GM19239 (cell line): ENCODE measurements around the gene CPLANE2.
A peak's percentile ranks its signal among the peaks of the same experiment; 100 is the strongest.

Experiments used
- DNase-seq: peaks from one replicate; pipeline ENCODE4 v3.0.0; 2011; ENCODE audit warnings: low spot score; ENCODE audit not compliant: insufficient read length
- FAIRE-seq: peaks from 2 replicates; lab custom pipeline; 2011; peaks lifted over from hg19 to GRCh38; lab: Jason Lieb, UNC

Gene CPLANE2

DNA sequence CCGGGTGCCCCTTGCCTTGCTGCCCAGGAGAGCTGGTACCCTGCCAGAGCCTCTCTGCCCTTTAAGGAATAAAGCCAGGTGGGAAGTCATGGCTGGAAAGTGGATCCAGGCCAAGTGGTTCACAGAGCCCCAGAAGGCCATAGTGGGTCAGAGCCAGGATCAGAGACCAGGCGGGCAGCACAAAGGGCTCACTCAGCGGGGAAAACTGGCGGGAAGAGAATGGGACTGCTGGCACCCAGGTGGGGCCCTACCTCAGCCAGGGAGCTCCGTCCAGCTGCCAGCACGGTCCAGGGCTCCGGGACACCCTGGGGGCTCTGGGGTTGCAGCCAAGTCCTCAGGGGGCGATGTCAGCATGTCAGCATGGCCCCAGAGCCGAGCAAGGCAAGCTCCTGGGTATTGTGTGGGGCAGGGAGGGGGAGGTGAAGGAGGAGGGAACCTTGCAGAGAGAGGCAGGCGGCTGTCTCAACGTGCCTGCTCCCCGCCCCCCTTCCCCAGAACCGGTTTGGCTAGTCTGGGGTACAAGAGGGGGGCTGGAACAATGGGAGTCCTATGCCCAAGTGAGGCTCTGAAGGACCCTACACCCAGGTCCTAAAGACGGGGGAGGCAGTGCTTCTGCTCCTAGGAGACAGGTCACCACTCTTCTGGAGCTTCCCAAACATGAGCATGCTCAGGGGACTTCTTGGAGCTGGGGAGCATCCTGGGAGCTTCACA is 24.6 kb downstream of the CPLANE2 start, which contains the start of gene ARHGEF19:
Gene ARHGEF19 (minus strand): TSS at position 402 of the 711 bp plus-strand sequence. CDS start 3,598 bp downstream, outside the sequence.
- DNase-seq = no peak
- no peak for FAIRE-seq

DNA sequence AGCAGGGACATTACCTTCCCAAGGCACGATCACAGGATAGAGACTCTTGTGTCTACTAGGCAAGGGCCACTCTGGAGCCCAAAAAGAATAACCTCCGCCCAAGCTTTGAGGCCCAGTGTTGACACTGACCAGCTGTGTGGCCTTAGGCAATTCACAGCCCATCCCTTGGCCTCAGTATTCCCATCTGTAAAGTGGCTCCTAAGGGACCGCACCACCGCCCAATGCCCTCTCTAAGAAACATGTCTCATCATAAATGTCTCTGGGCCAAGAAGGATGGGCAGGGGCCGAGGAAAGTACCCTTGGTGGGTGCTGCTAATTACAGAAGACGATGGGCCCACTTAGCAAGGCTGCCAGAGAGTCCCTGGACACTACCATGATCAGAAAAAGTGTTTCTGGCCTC is 25.2 kb downstream of the CPLANE2 start:
- no peak for FAIRE-seq

GRCh38 chr1:16210581-16210980 is 26.4 kb downstream of the CPLANE2 start:
- DNase-seq = no peak

More for the DNA sequence above, 25.2 kb downstream of the CPLANE2 start:
- no peak for DNase-seq

DNA sequence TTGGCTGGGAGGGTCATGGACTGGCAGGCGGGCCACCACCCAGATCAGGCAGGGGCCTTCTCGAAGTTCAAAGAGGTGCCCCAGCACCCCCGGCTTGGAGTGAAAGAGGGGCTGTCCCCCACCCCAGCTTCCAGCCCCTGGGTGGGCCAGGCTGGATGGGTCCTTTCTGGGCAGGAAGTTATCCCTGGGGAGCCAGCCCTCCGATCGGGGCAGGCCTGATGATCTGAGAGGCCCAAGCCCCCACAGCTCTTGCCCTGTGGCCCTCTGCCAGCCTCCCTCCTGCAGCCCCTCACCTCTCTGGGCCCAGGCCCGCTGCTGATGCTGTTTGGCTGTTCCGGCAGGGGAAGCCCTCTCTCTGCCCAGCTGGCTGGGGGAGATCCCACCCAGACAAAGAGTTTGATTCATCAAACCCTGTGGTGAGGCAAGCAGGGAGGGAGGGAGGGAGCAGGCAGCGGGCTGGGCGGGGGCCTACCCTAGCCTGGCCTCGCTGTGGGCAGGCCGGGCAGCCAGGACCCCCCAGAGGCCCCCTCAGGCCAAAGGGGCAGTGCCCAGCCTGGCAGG is 27.1 kb downstream of the CPLANE2 start:
- DNase-seq (no peak), FAIRE-seq (no peak)

More at GRCh38 chr1:16210581-16210980, 26.4 kb downstream of the CPLANE2 start:
- no peak for FAIRE-seq

DNA sequence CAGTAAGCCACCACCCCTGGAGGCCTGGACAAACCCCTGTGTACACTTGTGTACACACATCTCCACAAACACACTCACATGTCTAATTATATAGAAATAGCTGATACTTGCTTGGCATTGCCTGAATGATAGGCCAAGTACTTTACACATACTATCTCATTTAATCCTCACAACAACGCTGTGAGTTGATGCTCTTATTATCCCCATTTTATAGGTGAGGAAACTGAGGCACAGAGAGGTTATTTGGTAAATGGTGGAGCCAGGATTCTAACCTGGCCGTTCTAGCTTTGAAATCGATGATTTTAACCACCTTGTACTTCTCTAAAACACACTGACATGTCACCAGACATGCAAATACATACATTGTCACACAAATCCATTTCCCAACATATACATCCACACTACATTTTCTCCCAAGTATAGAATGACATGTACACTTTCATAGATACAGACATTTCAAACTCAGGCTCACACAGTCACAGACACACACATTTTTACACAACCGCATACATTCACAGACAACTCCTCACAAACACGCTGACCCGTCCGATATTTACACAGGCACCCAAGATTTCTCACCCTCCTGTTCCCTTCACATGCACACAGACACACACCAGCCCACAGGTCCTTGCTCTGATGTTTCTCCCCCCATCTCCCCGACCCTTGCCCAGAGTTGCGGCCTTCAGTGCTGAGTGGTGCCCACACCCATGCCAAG is 27.7 kb downstream of the CPLANE2 start:
- DNase-seq (no peak), FAIRE-seq (no peak)

GRCh38 chr1:16208270-16208987 is 28.6 kb downstream of the CPLANE2 start:
- no peak for DNase-seq
- FAIRE-seq = no peak

DNA sequence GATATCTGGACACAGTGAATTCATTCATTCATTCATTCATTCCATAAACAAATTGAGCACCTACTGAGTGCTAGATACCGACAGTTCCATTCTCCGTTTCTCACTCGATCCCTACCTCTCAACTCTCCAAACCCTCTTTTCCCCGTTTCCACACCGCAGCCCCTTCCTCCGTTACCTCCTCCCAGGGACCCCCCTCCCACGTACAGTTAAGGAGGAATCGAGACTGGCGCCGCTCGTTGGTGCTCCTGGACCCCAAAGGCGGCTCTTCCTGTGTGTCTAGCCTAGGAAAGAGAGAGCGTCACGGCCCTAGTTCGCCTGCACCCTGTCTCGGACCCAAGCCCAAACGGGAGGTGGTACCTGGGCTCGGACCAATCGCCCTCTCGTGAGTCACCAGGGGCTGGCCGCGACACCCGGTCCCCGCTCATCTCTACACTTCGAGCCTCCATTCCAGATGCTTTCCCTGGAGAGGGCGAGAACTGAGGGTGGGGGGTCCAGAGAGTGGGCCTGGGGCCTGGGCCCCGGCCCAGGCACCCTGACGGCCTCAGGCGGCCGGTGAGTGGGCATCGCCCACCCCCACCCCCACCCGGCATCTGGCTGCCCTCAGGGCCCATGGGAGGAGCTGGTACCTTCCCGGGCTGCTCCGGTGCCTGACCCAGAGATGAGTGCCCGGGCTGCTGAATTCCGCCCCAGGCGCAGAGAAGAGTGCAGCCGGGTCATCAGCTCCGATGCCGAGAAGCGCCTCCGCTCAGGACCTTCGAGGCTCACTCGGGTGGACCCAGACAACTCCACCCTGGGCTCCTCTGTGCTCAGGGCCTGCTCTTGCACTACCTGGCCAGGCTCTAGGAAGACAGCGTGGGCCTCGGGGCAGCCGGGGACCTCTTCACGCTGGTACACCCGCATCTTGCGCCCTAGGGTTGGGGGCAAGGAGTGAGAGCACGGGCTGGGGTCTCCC is 29.4 kb downstream of the CPLANE2 start:
- no peak for FAIRE-seq
- DNase-seq = no peak

GRCh38 chr1:16206547-16207317 is 30.3 kb downstream of the CPLANE2 start:
- FAIRE-seq = peak; percentile 92
- DNase-seq = peak; percentile 83

DNA sequence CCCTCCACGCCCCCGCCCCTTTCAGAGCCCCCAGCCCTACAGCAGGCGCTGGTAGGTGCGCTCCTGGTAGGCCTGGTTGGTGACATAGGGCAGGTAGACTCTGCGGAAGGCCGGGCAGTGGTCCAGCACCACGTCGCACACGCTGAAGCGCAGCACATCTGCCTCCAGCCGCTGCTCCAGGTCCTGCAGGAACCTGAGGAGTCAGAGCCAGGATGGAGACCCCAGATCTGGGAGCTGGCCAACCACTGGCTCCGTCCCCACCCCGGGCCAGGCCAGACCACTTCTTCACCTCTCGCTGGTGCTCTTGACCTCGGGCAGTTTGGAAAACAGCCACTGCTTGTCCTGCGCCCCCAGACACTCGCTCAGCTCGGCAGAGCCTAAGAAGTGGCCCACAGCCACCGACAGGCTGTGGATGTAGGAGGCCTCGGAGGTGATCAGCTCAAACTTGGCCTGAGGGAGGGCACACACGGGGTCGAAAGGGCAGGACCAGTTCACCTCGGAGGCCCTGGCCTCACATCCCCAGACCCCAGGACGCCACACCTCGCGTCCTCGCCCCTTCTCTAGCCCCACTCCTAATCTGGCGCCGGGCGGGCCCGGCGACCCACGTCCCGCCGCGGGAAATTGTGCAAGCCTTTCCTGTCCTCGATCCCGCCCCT is 31.0 kb downstream of the CPLANE2 start:
- FAIRE-seq = no peak
- DNase-seq = no peak

DNA sequence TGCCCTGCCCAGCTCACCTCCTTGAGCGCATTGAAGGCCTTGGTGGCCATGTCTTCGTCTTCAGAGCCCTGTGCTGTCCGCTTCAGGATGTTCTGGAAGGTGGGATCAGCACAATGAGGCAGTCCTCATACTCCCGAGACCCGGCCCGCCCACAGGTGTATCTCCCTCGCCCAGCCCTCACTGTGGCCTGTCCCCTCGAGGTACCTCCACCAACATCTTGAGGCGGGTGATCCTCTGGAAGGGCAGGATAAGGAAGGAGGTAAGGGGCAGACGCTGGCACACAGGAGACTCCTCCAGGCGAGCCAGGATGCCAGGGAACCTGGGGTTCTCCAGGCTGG is 31.7 kb downstream of the CPLANE2 start:
- FAIRE-seq (no peak), DNase-seq (no peak)

DNA sequence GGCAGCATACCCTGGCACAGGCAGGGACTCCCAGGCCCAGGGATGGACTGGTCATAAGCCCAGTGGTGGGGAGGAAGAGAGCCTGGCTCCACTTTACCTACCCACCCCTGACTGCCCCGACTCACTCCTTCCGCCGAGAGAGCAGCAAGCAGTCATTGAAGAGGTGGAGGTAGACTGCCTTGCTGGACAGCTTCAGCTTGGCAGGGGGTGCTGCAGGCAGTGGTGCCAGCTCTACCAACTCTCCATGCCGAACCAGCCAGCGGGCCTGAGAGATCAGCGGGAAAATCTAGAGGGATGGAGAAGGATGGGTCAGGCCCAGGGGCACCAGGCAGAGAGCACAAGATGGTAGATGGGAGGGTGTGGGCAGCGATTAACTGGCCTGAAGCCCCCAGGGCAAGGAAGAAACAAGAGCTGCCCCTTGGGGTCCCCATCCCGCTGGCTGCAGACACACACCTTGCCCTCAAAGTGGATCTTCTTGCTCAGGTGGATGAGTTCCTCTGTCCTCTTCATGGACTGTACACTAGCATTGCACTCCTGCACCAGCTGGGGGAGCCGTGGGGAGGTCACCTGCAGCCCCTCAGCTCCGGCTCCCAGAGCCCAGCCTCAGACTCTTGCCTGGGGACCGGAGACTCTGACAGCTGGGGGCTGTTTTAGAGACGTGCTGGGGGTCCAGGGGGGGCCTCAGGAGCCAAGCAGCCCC is 32.2 kb downstream of the CPLANE2 start:
- peak; percentile 31 for DNase-seq

DNA sequence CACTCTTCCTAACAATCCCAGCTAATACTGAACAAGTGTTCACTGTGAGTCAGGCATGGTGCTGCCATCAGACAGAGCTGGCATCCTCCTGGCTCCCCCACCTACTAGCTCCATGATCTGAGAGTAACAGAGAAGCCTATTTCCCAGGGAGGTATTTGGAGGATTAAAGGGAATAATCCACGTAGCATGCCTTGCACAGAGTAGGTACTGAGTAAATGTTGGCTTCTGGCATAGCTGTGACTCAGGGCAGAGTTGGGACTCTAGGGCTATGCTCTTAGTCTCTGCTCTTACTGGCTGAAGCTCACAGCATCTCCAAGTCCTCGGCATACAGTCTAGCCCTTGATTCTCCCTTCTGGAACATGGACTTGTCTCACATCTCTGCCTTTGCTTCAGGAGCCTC is 32.8 kb downstream of the CPLANE2 start:
- FAIRE-seq (no peak), DNase-seq (no peak)

More for the DNA sequence above, 32.2 kb downstream of the CPLANE2 start:
- no peak for FAIRE-seq

DNA sequence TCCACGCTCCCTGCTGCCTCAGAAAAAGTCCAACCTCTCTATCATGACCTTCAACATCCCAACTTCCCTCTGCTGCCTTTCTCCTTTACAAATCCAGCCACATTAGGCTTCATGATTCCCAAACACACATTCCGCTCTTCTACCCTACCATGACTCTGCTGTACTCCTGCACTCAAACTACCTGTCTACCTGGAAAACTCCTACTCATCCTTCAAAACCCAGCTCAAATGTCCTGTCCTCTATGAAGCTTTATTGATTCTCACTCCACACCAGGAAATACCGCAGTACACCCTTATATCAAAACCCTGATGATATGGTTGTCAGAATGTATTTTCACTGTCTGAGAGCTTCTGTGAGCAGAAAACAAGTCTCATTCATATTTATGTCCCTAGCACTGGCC is 33.4 kb downstream of the CPLANE2 start:
- FAIRE-seq (no peak), DNase-seq (no peak)

DNA sequence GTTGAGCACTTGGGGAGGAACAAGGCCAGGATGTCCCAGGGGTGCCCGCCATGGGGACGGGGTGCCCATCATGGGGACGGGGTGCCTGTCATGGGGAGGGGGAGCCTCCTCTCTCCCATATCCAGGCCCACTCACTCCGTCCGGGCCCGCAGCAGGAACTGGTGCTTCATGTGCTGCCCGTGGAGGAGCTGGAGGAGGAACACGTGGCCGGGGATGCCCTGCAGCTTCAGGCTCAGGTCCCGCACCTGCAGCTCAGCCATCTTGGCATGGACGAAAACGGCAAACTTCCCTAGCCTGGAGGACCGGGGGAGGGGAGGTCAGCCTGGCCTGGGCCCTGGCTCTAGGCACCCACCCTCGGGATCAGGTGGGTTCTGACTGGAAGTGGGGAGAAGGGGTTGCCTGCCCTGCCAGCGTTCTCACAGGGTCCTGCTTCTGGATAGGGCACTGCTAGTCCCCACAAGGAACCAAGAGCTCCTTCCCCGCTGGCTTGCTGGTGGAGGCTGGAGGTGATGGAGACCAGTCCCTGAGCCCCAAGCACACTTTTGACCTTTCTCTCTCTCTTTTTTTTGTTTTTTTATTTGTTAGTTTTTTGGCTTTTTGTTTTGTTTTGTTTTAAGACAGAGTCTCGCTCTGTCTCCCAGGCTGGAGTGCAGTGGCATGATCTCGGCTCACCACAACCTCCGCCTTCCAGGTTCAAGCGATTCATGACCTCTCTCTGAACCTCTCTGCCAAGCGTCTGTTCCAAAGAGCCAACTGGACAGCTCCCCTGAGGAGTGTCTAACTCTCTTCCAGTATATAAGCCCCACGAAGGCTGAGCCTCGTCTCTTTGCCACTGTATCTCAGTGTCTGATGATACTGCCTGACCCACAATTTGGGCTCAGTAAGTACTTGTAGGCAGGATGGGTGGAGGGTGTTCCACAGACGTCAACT is 34.4 kb downstream of the CPLANE2 start:
- no peak for DNase-seq
- FAIRE-seq = no peak

DNA sequence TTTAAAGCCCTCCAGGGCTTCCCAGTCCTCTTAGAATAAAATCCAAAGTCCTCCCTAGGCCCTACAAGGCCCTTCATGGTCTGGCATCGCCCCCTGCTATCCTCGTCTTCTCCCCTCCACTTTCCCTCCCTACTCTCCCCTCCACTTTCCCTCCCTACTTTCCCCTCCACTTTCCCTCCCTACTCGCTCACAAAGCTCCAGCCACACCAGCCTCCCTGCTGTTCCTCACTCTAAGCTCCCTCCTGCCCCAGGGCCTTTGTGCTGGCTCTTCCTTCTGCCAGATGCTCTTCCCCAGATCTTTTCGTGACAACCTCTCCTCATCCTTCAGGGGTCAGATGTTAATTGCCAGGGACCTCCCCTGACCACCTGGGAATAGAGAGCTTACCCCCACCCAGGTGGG is 37.3 kb downstream of the CPLANE2 start:
- no peak for FAIRE-seq

DNA sequence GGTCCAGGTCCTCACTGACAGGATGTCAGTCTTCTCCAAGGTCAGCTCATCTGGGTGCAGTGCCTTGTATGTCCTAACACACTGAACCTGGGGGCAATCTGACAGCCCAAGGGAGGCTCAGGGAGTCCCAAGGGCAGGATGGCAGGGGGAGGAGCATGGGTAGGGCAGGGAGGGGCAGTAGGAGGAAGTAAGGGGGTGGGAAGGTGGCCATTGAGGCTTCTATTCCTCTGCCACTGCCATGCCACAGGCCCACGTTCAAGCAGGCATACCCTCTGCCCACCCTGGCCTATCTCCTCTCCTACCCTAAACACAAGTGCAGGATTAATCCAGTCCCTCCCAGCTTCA is 37.9 kb downstream of the CPLANE2 start:
- no peak for FAIRE-seq
- DNase-seq = no peak

More for the DNA sequence above, 37.3 kb downstream of the CPLANE2 start:
- DNase-seq = no peak
